Measurements from ENCODE around the gene PGC.

DNA sequence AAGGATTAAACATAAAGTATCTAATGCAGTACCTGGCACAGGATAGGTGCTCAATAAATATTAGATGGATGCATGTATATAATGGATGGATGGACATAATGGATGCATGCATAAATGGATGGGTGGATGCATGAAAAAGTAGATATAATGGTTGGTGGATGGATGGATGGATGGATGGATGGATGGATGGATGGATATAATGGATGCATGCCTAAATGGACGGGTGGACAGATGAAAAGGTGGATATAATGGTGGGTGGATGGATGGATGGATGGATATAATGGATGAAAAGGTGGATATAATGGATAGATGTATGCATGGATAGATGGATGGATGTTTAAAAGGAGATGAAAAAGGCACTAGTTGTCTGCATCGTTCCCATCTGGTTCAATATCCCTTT is 37.8 kb downstream of the PGC start:
- TF ChIP-seq, protein P1, sequence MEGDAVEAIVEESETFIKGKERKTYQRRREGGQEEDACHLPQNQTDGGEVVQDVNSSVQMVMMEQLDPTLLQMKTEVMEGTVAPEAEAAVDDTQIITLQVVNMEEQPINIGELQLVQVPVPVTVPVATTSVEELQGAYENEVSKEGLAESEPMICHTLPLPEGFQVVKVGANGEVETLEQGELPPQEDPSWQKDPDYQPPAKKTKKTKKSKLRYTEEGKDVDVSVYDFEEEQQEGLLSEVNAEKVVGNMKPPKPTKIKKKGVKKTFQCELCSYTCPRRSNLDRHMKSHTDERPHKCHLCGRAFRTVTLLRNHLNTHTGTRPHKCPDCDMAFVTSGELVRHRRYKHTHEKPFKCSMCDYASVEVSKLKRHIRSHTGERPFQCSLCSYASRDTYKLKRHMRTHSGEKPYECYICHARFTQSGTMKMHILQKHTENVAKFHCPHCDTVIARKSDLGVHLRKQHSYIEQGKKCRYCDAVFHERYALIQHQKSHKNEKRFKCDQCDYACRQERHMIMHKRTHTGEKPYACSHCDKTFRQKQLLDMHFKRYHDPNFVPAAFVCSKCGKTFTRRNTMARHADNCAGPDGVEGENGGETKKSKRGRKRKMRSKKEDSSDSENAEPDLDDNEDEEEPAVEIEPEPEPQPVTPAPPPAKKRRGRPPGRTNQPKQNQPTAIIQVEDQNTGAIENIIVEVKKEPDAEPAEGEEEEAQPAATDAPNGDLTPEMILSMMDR (IDR thresholded peaks at IDR 0.05), result no peak
- no peak for TF ChIP-seq POLR2AphosphoS5 (IDR thresholded peaks at IDR 0.05)
